HepG2 (cell line): Measurements from ENCODE around the gene PPIA. TPM values are rescaled to one million over a fixed set of nuclear protein-coding genes. Genes with fewer than 3 reads are reported as not detected.
A peak's percentile ranks its signal among the peaks of the same experiment; 100 is the strongest.

ENCODE experiments used
- EP300 ChIP-seq, 3 experiments: sonication (generic) in 1 of 3; formaldehyde crosslinking in 1 of 3; IDR thresholded peaks; 2 replicates each; pipeline versions ENCODE4 v1.5.1 to v1.6.1; 2011 to 2020; ENCODE audit warnings: low read depth in 2 of 3, low read length in 2 of 3, borderline replicate concordance in 1 of 3, improper control_type of control experiment in 1 of 3, mild to moderate bottlenecking in 1 of 3, missing genetic modification reagents in 1 of 3, moderate library complexity in 1 of 3
- FOXK1 ChIP-seq: sonication (generic); formaldehyde crosslinking; IDR thresholded peaks from 2 replicates; pipeline ENCODE4 v1.4.0; 2020; ENCODE audit warnings: low read depth, missing genetic modification reagents, borderline replicate concordance
- KLF15 ChIP-seq: sonication (generic); formaldehyde crosslinking; IDR thresholded peaks from 2 replicates; pipeline ENCODE4 v1.8.1; 2023; ENCODE audit warnings: borderline replicate concordance, mild to moderate bottlenecking, inconsistent platforms, missing genetic modification reagents, mixed read lengths
- MYC ChIP-seq: sonication (generic); formaldehyde crosslinking; IDR thresholded peaks from 2 replicates; pipeline ENCODE4 v1.9.0; 2021; ENCODE audit warnings: missing genetic modification reagents, borderline replicate concordance
- NR2F2 ChIP-seq: IDR thresholded peaks from 2 replicates; pipeline ENCODE4 v1.6.1; 2012; ENCODE audit warnings: low read depth, inconsistent platforms, borderline replicate concordance
- RORA ChIP-seq: sonication (generic); formaldehyde crosslinking; IDR thresholded peaks from 2 replicates; pipeline ENCODE4 v1.5.0; 2020; ENCODE audit warnings: mild to moderate bottlenecking, missing genetic modification reagents, moderate library complexity
- SMAD9 ChIP-seq: sonication (generic); formaldehyde crosslinking; IDR thresholded peaks from 2 replicates; pipeline ENCODE4 v1.5.1; 2020; ENCODE audit warnings: mild to moderate bottlenecking, missing genetic modification reagents
- SMC3 ChIP-seq: IDR thresholded peaks from 2 replicates; pipeline ENCODE4 v1.6.1; 2011; ENCODE audit warnings: low read length, improper control_type of control experiment
- SP5 ChIP-seq: IDR thresholded peaks from 2 replicates; pipeline ENCODE4 v1.6.1; 2016; ENCODE audit warnings: low read depth, borderline replicate concordance
- TARDBP ChIP-seq: sonication (generic); formaldehyde crosslinking; IDR thresholded peaks from 2 replicates; pipeline ENCODE4 v1.8.0; 2022; ENCODE audit warnings: mild to moderate bottlenecking, missing genetic modification reagents
- TGIF2 ChIP-seq: IDR thresholded peaks from 2 replicates; pipeline ENCODE4 v1.6.1; 2016; ENCODE audit warnings: control low read depth, missing compliant biosample characterization
- YEATS4 ChIP-seq: sonication (generic); formaldehyde crosslinking; IDR thresholded peaks from 2 replicates; pipeline ENCODE4 v1.4.0; 2020; ENCODE audit warnings: missing genetic modification reagents, borderline replicate concordance
- ZMYM2 ChIP-seq: sonication (generic); formaldehyde crosslinking; IDR thresholded peaks from 2 replicates; pipeline ENCODE4 v1.8.0; 2022; ENCODE audit warnings: mild to moderate bottlenecking, missing genetic modification reagents
- ZNF17 ChIP-seq: sonication (generic); formaldehyde crosslinking; IDR thresholded peaks from 2 replicates; pipeline ENCODE4 v1.5.0; 2020; ENCODE audit warnings: mild to moderate bottlenecking, missing genetic modification reagents
- ZNF24 ChIP-seq: fragments of 450-650 bp; IDR thresholded peaks from 2 replicates; pipeline ENCODE4 v1.6.1; 2017; ENCODE audit warnings: antibody characterized with exemption, mild to moderate bottlenecking
- ZNF747 ChIP-seq: sonication (generic); formaldehyde crosslinking; IDR thresholded peaks from 2 replicates; pipeline ENCODE4 v1.8.1; 2023; ENCODE audit warnings: missing genetic modification reagents, mild to moderate bottlenecking, borderline replicate concordance
- ZNF777 ChIP-seq: sonication (generic); formaldehyde crosslinking; IDR thresholded peaks from 2 replicates; pipeline ENCODE4 v1.4.0; 2020; ENCODE audit warnings: missing genetic modification reagents
- ZSCAN21 ChIP-seq: sonication (generic); formaldehyde crosslinking; IDR thresholded peaks from 2 replicates; pipeline ENCODE4 v1.8.0; 2022; ENCODE audit warnings: mild to moderate bottlenecking, missing genetic modification reagents, moderate library complexity, borderline replicate concordance
- polyA plus RNA-seq, 8 experiments: library from polyadenylated mRNA; depleted of rRNA in 3 of 8; stranded (reverse) in 7 of 8; unstranded in 1 of 8; fragments of >200 nt; fragmentation: Illumina TruSeq in 4 of 8; extraction: Trizol in 4 of 8; gene quantifications; 2 replicates each; pipeline versions ENCODE4 v1.2.1 to v1.2.3, GENCODE V29; 2011 to 2016; ENCODE audit warnings: low read depth in 4 of 8, missing spikeins in 1 of 8, mixed read lengths in 1 of 8; ENCODE audit not compliant: insufficient read depth in 1 of 8
- total RNA-seq, 5 experiments: library from RNA; depleted of rRNA; stranded (reverse); fragments of >200 nt; fragmentation: Illumina TruSeq; extraction: Trizol; gene quantifications; 2 replicates each; pipeline ENCODE4 v1.2.3, GENCODE V29; 2016; ENCODE audit warnings: low read depth in 1 of 5
- TF ChIP-seq, protein P1 (sequence below): IDR thresholded peaks from 2 replicates; pipeline ENCODE4 v1.6.1; 2016; ENCODE audit warnings: low read depth, control low read depth
- TF ChIP-seq, protein P2 (sequence below), 2 experiments: fragments of 450-650 bp in 1 of 2; sonication (generic) in 1 of 2; formaldehyde crosslinking; IDR thresholded peaks; 2 replicates each; pipeline versions ENCODE4 v1.5.0 to v1.8.0; 2020 to 2022; ENCODE audit warnings: mild to moderate bottlenecking in 1 of 2, missing genetic modification reagents in 1 of 2
- TF ChIP-seq, protein P3 (sequence below): sonication (generic); formaldehyde crosslinking; IDR thresholded peaks from 2 replicates; pipeline ENCODE4 v1.4.0; 2020; ENCODE audit warnings: mild to moderate bottlenecking, missing genetic modification reagents

PPIA gene
- total and polyA plus RNA-seq, 2 of the 13 experiments (the other 11 are each of a cell fraction or from before 2014, with no cell fraction given): 2,268 to 3,010 TPM

DNA sequence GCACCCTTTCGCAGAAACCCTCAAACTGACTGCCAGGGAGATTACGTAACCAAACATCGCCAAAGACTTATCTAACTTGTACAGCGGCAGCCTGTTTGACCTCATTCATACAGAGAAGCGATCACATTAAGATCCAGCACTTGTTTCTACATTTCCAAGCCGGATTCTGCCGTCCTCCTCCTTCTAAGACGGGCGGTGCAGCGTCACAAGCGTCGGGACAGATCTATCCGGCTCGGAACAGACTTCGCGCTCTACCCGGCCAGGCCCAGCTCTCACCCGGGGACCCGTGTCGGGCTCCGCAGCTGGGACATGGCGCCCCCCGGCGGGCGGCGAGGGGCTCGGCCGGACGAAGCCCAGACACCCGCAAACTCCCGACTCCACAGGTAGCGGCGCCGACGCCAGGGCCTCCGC, 51.0 kb downstream of the PPIA start (continued):
- TF ChIP-seq ZNF777 (no peak), TGIF2 (CRISPR knock-in tag) (no peak), MYC (CRISPR knock-in tag) (0 out of 2 replicates have a peak, but pooled peaks have one; percentile 6), ZNF17 (CRISPR knock-in tag) (no peak), FOXK1 (CRISPR knock-in tag) (no peak), TARDBP (CRISPR knock-in tag) (no peak), NR2F2 (no peak), ZNF747 (CRISPR knock-in tag) (no peak), YEATS4 (CRISPR knock-in tag) (no peak), KLF15 (no peak), EP300 (IDR thresholded peaks at IDR 0.05; ENCODE audit: low read depth in 2 of 2, low read length in 2 of 2) (0 out of 4 replicates have a peak, but pooled peaks of 1 of the 2 experiments have one; percentile 1), EP300 (CRISPR knock-in tag; IDR thresholded peaks at IDR 0.05; ENCODE audit: borderline replicate concordance) (no peak), ZNF24 (no peak), SP5 (CRISPR knock-in tag) (no peak), SMAD9 (CRISPR knock-in tag) (no peak), RORA (CRISPR knock-in tag) (no peak), SMC3 (peak; percentile 24; the same call in 1 of the 2 replicates), ZSCAN21 (no peak; the same call in 1 of the 2 replicates), ZMYM2 (CRISPR knock-in tag) (no peak)
- TF ChIP-seq, protein P1, sequence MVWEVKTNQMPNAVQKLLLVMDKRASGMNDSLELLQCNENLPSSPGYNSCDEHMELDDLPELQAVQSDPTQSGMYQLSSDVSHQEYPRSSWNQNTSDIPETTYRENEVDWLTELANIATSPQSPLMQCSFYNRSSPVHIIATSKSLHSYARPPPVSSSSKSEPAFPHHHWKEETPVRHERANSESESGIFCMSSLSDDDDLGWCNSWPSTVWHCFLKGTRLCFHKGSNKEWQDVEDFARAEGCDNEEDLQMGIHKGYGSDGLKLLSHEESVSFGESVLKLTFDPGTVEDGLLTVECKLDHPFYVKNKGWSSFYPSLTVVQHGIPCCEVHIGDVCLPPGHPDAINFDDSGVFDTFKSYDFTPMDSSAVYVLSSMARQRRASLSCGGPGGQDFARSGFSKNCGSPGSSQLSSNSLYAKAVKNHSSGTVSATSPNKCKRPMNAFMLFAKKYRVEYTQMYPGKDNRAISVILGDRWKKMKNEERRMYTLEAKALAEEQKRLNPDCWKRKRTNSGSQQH (CRISPR knock-in tag): no peak
- TF ChIP-seq, protein P2, sequence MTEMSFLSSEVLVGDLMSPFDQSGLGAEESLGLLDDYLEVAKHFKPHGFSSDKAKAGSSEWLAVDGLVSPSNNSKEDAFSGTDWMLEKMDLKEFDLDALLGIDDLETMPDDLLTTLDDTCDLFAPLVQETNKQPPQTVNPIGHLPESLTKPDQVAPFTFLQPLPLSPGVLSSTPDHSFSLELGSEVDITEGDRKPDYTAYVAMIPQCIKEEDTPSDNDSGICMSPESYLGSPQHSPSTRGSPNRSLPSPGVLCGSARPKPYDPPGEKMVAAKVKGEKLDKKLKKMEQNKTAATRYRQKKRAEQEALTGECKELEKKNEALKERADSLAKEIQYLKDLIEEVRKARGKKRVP (CRISPR knock-in tag; IDR thresholded peaks at IDR 0.05): no peak
- TF ChIP-seq, protein P3, sequence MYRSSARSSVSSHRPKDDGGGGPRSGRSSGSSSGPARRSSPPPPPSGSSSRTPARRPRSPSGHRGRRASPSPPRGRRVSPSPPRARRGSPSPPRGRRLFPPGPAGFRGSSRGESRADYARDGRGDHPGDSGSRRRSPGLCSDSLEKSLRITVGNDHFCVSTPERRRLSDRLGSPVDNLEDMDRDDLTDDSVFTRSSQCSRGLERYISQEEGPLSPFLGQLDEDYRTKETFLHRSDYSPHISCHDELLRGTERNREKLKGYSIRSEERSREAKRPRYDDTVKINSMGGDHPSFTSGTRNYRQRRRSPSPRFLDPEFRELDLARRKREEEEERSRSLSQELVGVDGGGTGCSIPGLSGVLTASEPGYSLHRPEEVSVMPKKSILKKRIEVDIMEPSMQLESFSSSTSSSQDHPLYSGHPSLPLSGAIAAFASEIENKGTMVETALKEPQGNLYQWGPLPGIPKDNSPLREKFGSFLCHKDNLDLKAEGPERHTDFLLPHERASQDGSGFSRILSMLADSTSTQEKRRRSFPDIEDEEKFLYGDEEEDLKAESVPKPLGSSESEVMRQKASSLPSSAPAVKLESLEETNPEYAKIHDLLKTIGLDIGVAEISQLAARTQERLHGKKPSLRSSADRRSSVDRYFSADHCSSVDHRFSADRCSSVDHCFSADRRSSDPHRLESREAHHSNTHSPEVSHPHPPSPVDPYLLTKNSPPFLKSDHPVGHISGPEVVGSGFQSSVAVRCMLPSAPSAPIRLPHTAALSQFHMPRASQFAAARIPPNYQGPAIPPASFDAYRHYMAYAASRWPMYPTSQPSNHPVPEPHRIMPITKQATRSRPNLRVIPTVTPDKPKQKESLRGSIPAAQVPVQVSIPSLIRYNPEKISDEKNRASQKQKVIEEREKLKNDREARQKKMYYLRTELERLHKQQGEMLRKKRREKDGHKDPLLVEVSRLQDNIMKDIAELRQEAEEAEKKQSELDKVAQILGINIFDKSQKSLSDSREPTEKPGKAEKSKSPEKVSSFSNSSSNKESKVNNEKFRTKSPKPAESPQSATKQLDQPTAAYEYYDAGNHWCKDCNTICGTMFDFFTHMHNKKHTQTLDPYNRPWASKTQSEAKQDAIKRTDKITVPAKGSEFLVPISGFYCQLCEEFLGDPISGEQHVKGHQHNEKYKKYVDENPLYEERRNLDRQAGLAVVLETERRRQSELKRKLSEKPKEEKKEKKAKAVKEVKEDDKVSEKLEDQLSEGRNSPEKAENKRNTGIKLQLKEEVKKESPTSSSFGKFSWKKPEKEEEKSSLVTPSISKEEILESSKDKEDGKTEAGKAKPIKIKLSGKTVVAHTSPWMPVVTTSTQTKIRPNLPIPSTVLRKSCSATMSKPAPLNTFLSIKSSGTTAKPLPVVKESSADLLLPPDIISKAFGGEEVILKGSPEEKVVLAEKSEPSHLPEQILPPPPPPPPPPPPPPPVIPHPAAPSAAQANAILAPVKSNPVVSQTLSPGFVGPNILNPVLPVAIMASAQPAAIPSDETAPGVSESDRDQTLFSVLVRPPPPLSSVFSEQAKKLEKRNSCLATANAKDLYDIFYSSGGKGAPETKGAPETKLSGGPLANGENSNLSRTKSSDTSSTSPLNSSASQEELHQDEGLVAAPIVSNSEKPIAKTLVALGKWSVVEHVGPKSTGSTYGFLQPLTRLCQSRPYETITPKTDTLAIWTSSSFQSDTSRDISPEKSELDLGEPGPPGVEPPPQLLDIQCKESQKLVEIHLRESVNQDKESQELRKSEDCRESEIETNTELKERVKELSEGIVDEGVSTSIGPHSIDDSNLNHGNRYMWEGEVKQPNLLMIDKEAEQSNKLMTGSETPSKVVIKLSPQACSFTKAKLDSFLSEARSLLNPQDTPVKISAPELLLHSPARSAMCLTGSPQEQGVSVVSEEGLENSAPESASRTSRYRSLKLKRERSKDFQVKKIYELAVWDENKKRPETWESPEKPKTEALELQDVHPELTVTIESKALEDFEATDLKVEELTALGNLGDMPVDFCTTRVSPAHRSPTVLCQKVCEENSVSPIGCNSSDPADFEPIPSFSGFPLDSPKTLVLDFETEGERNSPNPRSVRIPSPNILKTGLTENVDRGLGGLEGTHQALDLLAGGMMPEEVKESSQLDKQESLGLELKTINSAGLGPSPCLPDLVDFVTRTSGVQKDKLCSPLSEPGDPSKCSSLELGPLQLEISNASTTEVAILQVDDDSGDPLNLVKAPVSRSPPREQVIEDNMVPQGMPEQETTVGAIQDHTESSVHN (CRISPR knock-in tag): no peak
